Superior temporal gyrus (tissue), 1 donor: ENCODE results near the gene SLC6A7.
"Not testable (repeated sequence)": the region's sequence is repeated elsewhere in the genome, so short reads cannot be mapped to it uniquely, and the experiment has no call there.

Experiments used
- DNase-seq: peaks from one replicate; pipeline ENCODE4 v3.0.0-alpha.2; 2016; ENCODE audit errors: extremely low spot score

The SLC6A7 gene

GRCh38 chr5:150217038-150217437, 27.2 kb downstream of the SLC6A7 start:
- no peak for DNase-seq

GRCh38 chr5:150217873-150218692, 28.2 kb downstream of the SLC6A7 start:
- peak; percentile 93 for DNase-seq

- DNase-seq: no peak
Measured at GRCh38 chr5:150218693-150219035, 28.8 kb downstream of the SLC6A7 start.

GRCh38 chr5:150219142-150219541, 29.3 kb downstream of the SLC6A7 start:
- DNase-seq: no peak

GRCh38 chr5:150219861-150220260, 30.0 kb downstream of the SLC6A7 start:
- no peak for DNase-seq

GRCh38 chr5:150221471-150221870, 31.6 kb downstream of the SLC6A7 start:
- DNase-seq: no peak

GRCh38 chr5:150222906-150223305, 33.0 kb downstream of the SLC6A7 start:
- no peak for DNase-seq

- no peak for DNase-seq
Measured at GRCh38 chr5:150223474-150223873, 33.6 kb downstream of the SLC6A7 start.

GRCh38 chr5:150224483-150225027, 34.7 kb downstream of the SLC6A7 start:
- DNase-seq: no peak

GRCh38 chr5:150227036-150227435, 37.2 kb downstream of the SLC6A7 start:
- no peak for DNase-seq

- no peak for DNase-seq
Measured at GRCh38 chr5:150227606-150228273, 37.9 kb downstream of the SLC6A7 start.

GRCh38 chr5:150229571-150229970, 39.7 kb downstream of the SLC6A7 start:
- no peak for DNase-seq

- peak; percentile 54 for DNase-seq
Measured at GRCh38 chr5:150230842-150231241, 41.0 kb downstream of the SLC6A7 start.

GRCh38 chr5:150233706-150234105, 43.8 kb downstream of the SLC6A7 start:
- DNase-seq: not testable (repeated sequence)

GRCh38 chr5:150234576-150235499, 45.0 kb downstream of the SLC6A7 start:
- peak; percentile 38 for DNase-seq

- DNase-seq: no peak
Measured at GRCh38 chr5:150235500-150235854, 45.6 kb downstream of the SLC6A7 start.

GRCh38 chr5:150236313-150236712, 46.5 kb downstream of the SLC6A7 start:
- DNase-seq: no peak

- DNase-seq: no peak
Measured at GRCh38 chr5:150236981-150237754, 47.3 kb downstream of the SLC6A7 start.

- no peak for DNase-seq
Measured at GRCh38 chr5:150238646-150239045, 48.8 kb downstream of the SLC6A7 start.

- no peak for DNase-seq
Measured at GRCh38 chr5:150239099-150239793, 49.4 kb downstream of the SLC6A7 start.

GRCh38 chr5:150239794-150240122, 49.9 kb downstream of the SLC6A7 start:
- no peak for DNase-seq
